GM19438 (cell line): Measurements from ENCODE around the gene SSUH2.
"Not testable (repeated sequence)": the region's sequence is repeated elsewhere in the genome, so short reads cannot be mapped to it uniquely, and the experiment has no call there.

ENCODE experiments used
- ATAC-seq: cut with Tn5 transposase; IDR thresholded peaks from one replicate; pipeline ENCODE4 v1.9.1; 2021; ENCODE audit warnings: low read depth; ENCODE audit not compliant: unreplicated experiment

SSUH2 gene

GRCh38 chr3:8660175-8661118 lies 15.8 kb upstream of the SSUH2 start:
- ATAC-seq = no peak

- ATAC-seq = no peak
Observed at GRCh38 chr3:8659242-8659641, 14.6 kb upstream of the SSUH2 start.

- peak; percentile 88 for ATAC-seq
Observed at GRCh38 chr3:8658306-8659212, 14.0 kb upstream of the SSUH2 start.

- peak; percentile 30 for ATAC-seq
Observed at GRCh38 chr3:8657804-8658305, 13.3 kb upstream of the SSUH2 start.

GRCh38 chr3:8656240-8656639 lies 11.6 kb upstream of the SSUH2 start:
- ATAC-seq = no peak

- no peak for ATAC-seq
Observed at GRCh38 chr3:8655387-8655835, 10.8 kb upstream of the SSUH2 start.

- not testable (repeated sequence) for ATAC-seq
Observed at GRCh38 chr3:8654572-8655329, 10.2 kb upstream of the SSUH2 start.

GRCh38 chr3:8653800-8654408 lies 9.3 kb upstream of the SSUH2 start:
- no peak for ATAC-seq

GRCh38 chr3:8652324-8652987 lies 7.9 kb upstream of the SSUH2 start:
- no peak for ATAC-seq

- no peak for ATAC-seq
Observed at GRCh38 chr3:8651418-8652323, 7.1 kb upstream of the SSUH2 start.

GRCh38 chr3:8650583-8651416 lies 6.2 kb upstream of the SSUH2 start:
- ATAC-seq = no peak

GRCh38 chr3:8649757-8650156 lies 5.2 kb upstream of the SSUH2 start:
- ATAC-seq = no peak

GRCh38 chr3:8648909-8649741 lies 4.5 kb upstream of the SSUH2 start:
- no peak for ATAC-seq

GRCh38 chr3:8647137-8647985 lies 2.8 kb upstream of the SSUH2 start:
- no peak for ATAC-seq

GRCh38 chr3:8646313-8646938 lies 1.8 kb upstream of the SSUH2 start:
- no peak for ATAC-seq
